ENCODE data around the gene DDOST. TPM values are rescaled to one million over a fixed set of nuclear protein-coding genes. Genes with fewer than 3 reads are reported as not detected.

Gene DDOST
- total RNA-seq, 1 donor from 2014 or later: 142 TPM

- Histone ChIP-seq H3K4me3 (no peak overlapping the region), H3K36me3 (no peaks in the 10 kb centered on the region), H3K27ac (no peak overlapping the region), H3K4me1 (no peaks in the 10 kb centered on the region), H3K9me3 (no peaks in the 10 kb centered on the region), H3K27me3 (no peaks in the 10 kb centered on the region)
- intact Hi-C loops (cut with DNase I): no loop called here
- DNase-seq (ENCODE audit: low spot score in 2 of 2): no peak
- TF ChIP-seq, protein P1, sequence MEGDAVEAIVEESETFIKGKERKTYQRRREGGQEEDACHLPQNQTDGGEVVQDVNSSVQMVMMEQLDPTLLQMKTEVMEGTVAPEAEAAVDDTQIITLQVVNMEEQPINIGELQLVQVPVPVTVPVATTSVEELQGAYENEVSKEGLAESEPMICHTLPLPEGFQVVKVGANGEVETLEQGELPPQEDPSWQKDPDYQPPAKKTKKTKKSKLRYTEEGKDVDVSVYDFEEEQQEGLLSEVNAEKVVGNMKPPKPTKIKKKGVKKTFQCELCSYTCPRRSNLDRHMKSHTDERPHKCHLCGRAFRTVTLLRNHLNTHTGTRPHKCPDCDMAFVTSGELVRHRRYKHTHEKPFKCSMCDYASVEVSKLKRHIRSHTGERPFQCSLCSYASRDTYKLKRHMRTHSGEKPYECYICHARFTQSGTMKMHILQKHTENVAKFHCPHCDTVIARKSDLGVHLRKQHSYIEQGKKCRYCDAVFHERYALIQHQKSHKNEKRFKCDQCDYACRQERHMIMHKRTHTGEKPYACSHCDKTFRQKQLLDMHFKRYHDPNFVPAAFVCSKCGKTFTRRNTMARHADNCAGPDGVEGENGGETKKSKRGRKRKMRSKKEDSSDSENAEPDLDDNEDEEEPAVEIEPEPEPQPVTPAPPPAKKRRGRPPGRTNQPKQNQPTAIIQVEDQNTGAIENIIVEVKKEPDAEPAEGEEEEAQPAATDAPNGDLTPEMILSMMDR (IDR thresholded peaks at IDR 0.05): no peak
These were observed 58.2 kb downstream of the DDOST start for GRCh38 chr1:20602851-20603450.

Other genes starting within 250 kb of the DDOST start
- gene CAMK2N1, start 175.2 kb downstream of the DDOST start, total RNA-seq: 1.9 TPM
- gene MUL1, start 153.2 kb downstream of the DDOST start, total RNA-seq: 34.7 TPM
- 0.75 TPM for gene FAM43B, start 108.8 kb downstream of the DDOST start, total RNA-seq
- 10.1 TPM for gene CDA, start 72.3 kb downstream of the DDOST start, total RNA-seq
- 113 TPM for gene PINK1, start 27.9 kb downstream of the DDOST start, total RNA-seq
- 18.5 TPM for gene KIF17, start 56.6 kb upstream of the DDOST start, total RNA-seq
- not detected for gene SH2D5, start 71.3 kb upstream of the DDOST start, total RNA-seq
- 109 TPM for gene HP1BP3, start 125.9 kb upstream of the DDOST start, total RNA-seq